H1 (cell line): ENCODE measurements around the gene CRYBG1. TPM values are rescaled to one million over a fixed set of nuclear protein-coding genes. Genes with fewer than 3 reads are reported as not detected.

Experiments used
- CTCF ChIA-PET: fragments of 300-600 bp; sonication (Branson Sonifier 250); formaldehyde crosslinking; loops from one replicate; lab custom pipeline; 2021; ENCODE audit not compliant: partially characterized antibody; lab: Charles Lee
- POLR2A ChIA-PET: fragments of 300-600 bp; sonication (Branson Sonifier 250); formaldehyde crosslinking; loops from one replicate; lab custom pipeline; 2021; ENCODE audit warnings: inconsistent platforms; ENCODE audit not compliant: partially characterized antibody; lab: Charles Lee
- DNase-seq, 2 experiments: peaks; one replicate each; pipeline versions ENCODE4 v3.0.0 to v3.0.0-alpha.2; 2010 to 2022; ENCODE audit warnings: low spot score in 2 of 2, low read depth in 1 of 2, mixed read lengths in 1 of 2
- FAIRE-seq: peaks from 2 replicates; lab custom pipeline; 2011; peaks lifted over from hg19 to GRCh38; lab: Jason Lieb, UNC
- H2AFZ ChIP-seq: 2 replicates; pipeline ENCODE4 v1.8.1; 2012; ENCODE audit warnings: low read length, inconsistent platforms
- H2AK5ac ChIP-seq: 2 replicates; pipeline ENCODE4 v1.6.1; 2013; ENCODE audit warnings: low read depth, low read length
- H2BK120ac ChIP-seq: replicated peaks from 2 replicates; pipeline ENCODE3; 2013; ENCODE audit warnings: low read depth, low read length, inconsistent platforms
- H2BK12ac ChIP-seq: 2 replicates; pipeline ENCODE4 v1.6.1; 2013; ENCODE audit warnings: low read depth, low read length
- H2BK15ac ChIP-seq: 2 replicates; pipeline ENCODE4 v1.6.1; 2013; ENCODE audit warnings: low read length
- H2BK20ac ChIP-seq: 2 replicates; pipeline ENCODE4 v1.6.1; 2013; ENCODE audit warnings: low read length
- H2BK5ac ChIP-seq: 2 replicates; pipeline ENCODE4 v1.6.1; 2013; ENCODE audit warnings: low read depth, low read length
- H3K14ac ChIP-seq: 2 replicates; pipeline ENCODE4 v1.6.1; 2013; ENCODE audit warnings: inconsistent platforms; ENCODE audit not compliant: insufficient read length
- H3K18ac ChIP-seq: 2 replicates; pipeline ENCODE4 v1.6.1; 2013; ENCODE audit warnings: low read length; ENCODE audit errors: extremely low read depth
- H3K23ac ChIP-seq: 2 replicates; pipeline ENCODE4 v1.6.1; 2013; ENCODE audit warnings: inconsistent platforms; ENCODE audit not compliant: insufficient read length
- H3K23me2 ChIP-seq: 2 replicates; pipeline ENCODE4 v1.6.1; 2013; ENCODE audit warnings: low read depth, low read length
- H3K27ac ChIP-seq: 2 replicates; pipeline ENCODE4 v1.6.1; 2011; ENCODE audit warnings: low read depth, low read length, inconsistent platforms
- H3K27me3 ChIP-seq, 4 experiments: replicated peaks in 1 of 4; 1 replicate in 1 of 4; 2 replicates in 3 of 4; pipeline versions ENCODE4 v1.6.1 to v1.8.1; 2011 to 2013; ENCODE audit warnings: low read length in 3 of 4, mild to moderate bottlenecking in 3 of 4, inconsistent platforms in 2 of 4, mixed read lengths in 2 of 4, moderate library complexity in 1 of 4; ENCODE audit not compliant: control insufficient read depth in 3 of 4, insufficient read depth in 3 of 4; ENCODE audit errors: extremely low read depth in 1 of 4
- H3K36me3 ChIP-seq, 4 experiments: 2 replicates each; pipeline versions ENCODE4 v1.6.1 to v1.8.1; 2011 to 2013; ENCODE audit warnings: mild to moderate bottlenecking in 4 of 4, low read length in 3 of 4, moderate library complexity in 2 of 4, control low read depth in 1 of 4, inconsistent platforms in 1 of 4; ENCODE audit not compliant: insufficient read depth in 4 of 4, control insufficient read depth in 2 of 4
- H3K4ac ChIP-seq: replicated peaks from 2 replicates; pipeline ENCODE3; 2013; ENCODE audit warnings: low read length, low read depth, mixed read lengths, inconsistent platforms; ENCODE audit not compliant: insufficient read length
- H3K4me1 ChIP-seq, 4 experiments: replicated peaks in 1 of 4; 1 replicate in 1 of 4; 2 replicates in 3 of 4; pipeline versions ENCODE4 v1.6.1 to v1.8.1; 2011 to 2013; ENCODE audit warnings: low read length in 3 of 4, inconsistent platforms in 2 of 4, mixed read lengths in 1 of 4; ENCODE audit not compliant: insufficient read depth in 4 of 4, control insufficient read depth in 3 of 4
- H3K4me2 ChIP-seq, 2 experiments: 2 replicates each; pipeline versions ENCODE4 v1.6.1 to v1.8.1; 2011 to 2013; ENCODE audit warnings: low read depth in 2 of 2, low read length in 2 of 2, control low read depth in 1 of 2, inconsistent platforms in 1 of 2, mild to moderate bottlenecking in 1 of 2; ENCODE audit not compliant: insufficient read depth in 1 of 2
- H3K4me3 ChIP-seq, 4 experiments: fragments of 200-600, 300-600 bp in 1 of 4; sonication (generic), shearing (Covaris generic), sonication (Bioruptor Twin) in 1 of 4; 2 replicates each; pipeline versions ENCODE4 v1.5.1 to v1.8.1; 2011 to 2016; ENCODE audit warnings: low read length in 4 of 4, low read depth in 3 of 4, control low read depth in 2 of 4, inconsistent platforms in 2 of 4, mild to moderate bottlenecking in 2 of 4, mixed read lengths in 1 of 4, moderate library complexity in 1 of 4; ENCODE audit not compliant: insufficient read depth in 2 of 4; ENCODE audit errors: extremely low read depth in 1 of 4
- H3K56ac ChIP-seq: replicated peaks from 2 replicates; pipeline ENCODE3; 2013; ENCODE audit warnings: low read depth, mild to moderate bottlenecking, mixed read lengths, low read length, inconsistent platforms; ENCODE audit not compliant: insufficient read length
- H3K79me1 ChIP-seq: 2 replicates; pipeline ENCODE4 v1.6.1; 2013; ENCODE audit warnings: low read depth, low read length, control low read depth
- H3K79me2 ChIP-seq, 2 experiments: 2 replicates each; pipeline versions ENCODE4 v1.6.1 to v1.8.1; 2012 to 2013; ENCODE audit warnings: low read length in 2 of 2, mild to moderate bottlenecking in 2 of 2, inconsistent platforms in 1 of 2; ENCODE audit not compliant: insufficient read depth in 2 of 2, control insufficient read depth in 1 of 2
- H3K9ac ChIP-seq, 4 experiments: replicated peaks in 1 of 4; 1 replicate in 1 of 4; 2 replicates in 3 of 4; pipeline versions ENCODE4 v1.6.1 to v1.8.1; 2011 to 2013; ENCODE audit warnings: low read depth in 3 of 4, low read length in 3 of 4, control low read depth in 2 of 4, mild to moderate bottlenecking in 2 of 4, moderate library complexity in 2 of 4, inconsistent platforms in 1 of 4; ENCODE audit errors: extremely low read depth in 1 of 4
- H3K9me3 ChIP-seq, 2 experiments: 2 replicates each; pipeline versions ENCODE4 v1.6.1 to v1.8.1; 2012 to 2013; ENCODE audit warnings: mild to moderate bottlenecking in 2 of 2, moderate library complexity in 2 of 2, control low read depth in 1 of 2, inconsistent platforms in 1 of 2, low read depth in 1 of 2, low read length in 1 of 2, mixed read lengths in 1 of 2; ENCODE audit not compliant: insufficient read depth in 2 of 2
- H4K20me1 ChIP-seq, 2 experiments: replicated peaks in 1 of 2; 2 replicates each; pipeline versions ENCODE3 to v1.8.1; 2011 to 2013; ENCODE audit warnings: inconsistent platforms in 2 of 2, low read length in 2 of 2, mild to moderate bottlenecking in 1 of 2; ENCODE audit not compliant: insufficient read depth in 2 of 2, control insufficient read depth in 1 of 2
- H4K5ac ChIP-seq: 2 replicates; pipeline ENCODE4 v1.6.1; 2013; ENCODE audit warnings: low read length, low read depth, mixed read lengths, inconsistent platforms; ENCODE audit not compliant: insufficient read length
- H4K8ac ChIP-seq: 2 replicates; pipeline ENCODE4 v1.8.0; 2013; ENCODE audit warnings: mild to moderate bottlenecking, moderate library complexity, low read length, inconsistent platforms; ENCODE audit not compliant: insufficient read depth; ENCODE audit errors: extremely low read depth
- H4K91ac ChIP-seq: replicated peaks from 2 replicates; pipeline ENCODE3; 2013; ENCODE audit warnings: low read length, mixed read lengths, inconsistent platforms; ENCODE audit not compliant: insufficient read length
- WGBS, 2 experiments: shearing (Covaris generic) in 1 of 2; methylation state at CpG; one replicate each; pipeline versions ENCODE4 v1.1.6 to v1.1.7; 2013 to 2015; ENCODE audit warnings: low lambda C conversion rate in 2 of 2, mixed read lengths in 2 of 2, inconsistent platforms in 1 of 2, low coverage in 1 of 2, missing lambda C conversion rate in 1 of 2; ENCODE audit not compliant: insufficient replicate concordance in 2 of 2, insufficient coverage in 1 of 2, insufficient read length in 1 of 2; ENCODE audit errors: extremely low coverage in 1 of 2, missing lambda C conversion rate in 1 of 2; 5-methylcytosine and 5-hydroxymethylcytosine counted together
- polyA plus RNA-seq, 7 experiments: library from polyadenylated mRNA; depleted of rRNA in 3 of 7; stranded (reverse) in 5 of 7; unstranded in 2 of 7; fragments of >200 nt in 5 of 7; fragments of 200-250 nt in 2 of 7; gene quantifications; 1 replicate in 5 of 7; 2 replicates in 1 of 7; 4 replicates in 1 of 7; pipeline versions ENCODE4 v1.2.1 to v1.2.3, GENCODE V29; 2011 to 2013; ENCODE audit warnings: missing spikeins in 2 of 7, mixed read lengths in 2 of 7
- total RNA-seq: library from RNA; stranded (reverse); fragmentation: NEBNext Ultra II Directional; extraction: Animal tissue kit (Norgen Biotek cat#: 25700); gene quantifications from 2 replicates; pipeline ENCODE4 v1.2.1, GENCODE V29; 2021

The CRYBG1 gene
- total and polyA plus RNA-seq, 2 of the 8 experiments (the other 6 are each of a cell fraction or from before 2014, with no cell fraction given), result 2.2 to 11.6 TPM

- Histone ChIP-seq H2BK20ac (no peak overlapping the region), H3K27me3 (no peaks in the 10 kb centered on the region), H2AFZ (no peak overlapping the region), H3K9me3 (no peaks in the 10 kb centered on the region), H3K14ac (no peak overlapping the region), H3K4me1 (peaks cover 0 to 3% (median 2%) of the 10 kb centered on the region in 4 experiments; a peak in 4 of 7 replicates), H3K79me2 (no peaks in the 10 kb centered on the region), H3K9ac (peak overlapping the region in 1 of 4 experiments; percentile 54; a peak in 1 of 7 replicates), H3K23me2 (no peaks in the 10 kb centered on the region), H2BK15ac (no peak overlapping the region), H4K91ac (peak overlapping the region; percentile 70), H3K4me2 (no peak overlapping the region), H3K79me1 (no peaks in the 10 kb centered on the region), H3K4ac (no peak overlapping the region), H3K56ac (no peak overlapping the region), H3K36me3 (no peaks in the 10 kb centered on the region), H2BK12ac (no peak overlapping the region), H2BK5ac (0 out of 2 replicates have a peak overlapping the region, but pooled peaks have one; percentile 15), H3K18ac (no peak overlapping the region), H2BK120ac (no peak overlapping the region), H3K4me3 (no peak overlapping the region), H4K8ac (no peak overlapping the region), H3K23ac (no peak overlapping the region), H2AK5ac (no peak overlapping the region), H4K20me1 (no peaks in the 10 kb centered on the region), H4K5ac (no peak overlapping the region), H3K27ac (no peak overlapping the region)
- ChIA-PET POLR2A (no interaction called here), CTCF (interaction anchor here (1.4 kb wide), 1 partner anchor 70 kb away, joined by 6 read pairs; no protein-coding TSS in a partner anchor)
- FAIRE-seq, result no peak
- DNase-seq, result no peak
- WGBS, 2 experiments, result 85% methylated on average over 6 of the region's 6 CpGs; no CpG with 5 or more reads in 1 of the 2 experiments
Measured at GRCh38 chr6:106496823-106497222, 136.3 kb downstream of the CRYBG1 start.
